GM21529 (cell line): Measurements from ENCODE around the gene NFX1.
A peak's percentile ranks its signal among the peaks of the same experiment; 100 is the strongest.

Experiments
- ATAC-seq: cut with Tn5 transposase; IDR thresholded peaks from one replicate; pipeline ENCODE4 v1.9.1; 2021; ENCODE audit not compliant: unreplicated experiment

Gene NFX1

GRCh38 chr9:33290247-33291030 lies at the start of gene NFX1:
Gene NFX1, plus strand, starts transcription at chr9:33290516. Its CDS starts 57 bp downstream, at chr9:33290573.
- ATAC-seq, result peak; percentile 82

- no peak for ATAC-seq
Measured at GRCh38 chr9:33241298-33241697, 49.0 kb upstream of the NFX1 start.

GRCh38 chr9:33242609-33243134 lies 47.6 kb upstream of the NFX1 start:
- ATAC-seq, result no peak

- ATAC-seq, result no peak
Measured at GRCh38 chr9:33244137-33244784, 46.1 kb upstream of the NFX1 start.

DNA sequence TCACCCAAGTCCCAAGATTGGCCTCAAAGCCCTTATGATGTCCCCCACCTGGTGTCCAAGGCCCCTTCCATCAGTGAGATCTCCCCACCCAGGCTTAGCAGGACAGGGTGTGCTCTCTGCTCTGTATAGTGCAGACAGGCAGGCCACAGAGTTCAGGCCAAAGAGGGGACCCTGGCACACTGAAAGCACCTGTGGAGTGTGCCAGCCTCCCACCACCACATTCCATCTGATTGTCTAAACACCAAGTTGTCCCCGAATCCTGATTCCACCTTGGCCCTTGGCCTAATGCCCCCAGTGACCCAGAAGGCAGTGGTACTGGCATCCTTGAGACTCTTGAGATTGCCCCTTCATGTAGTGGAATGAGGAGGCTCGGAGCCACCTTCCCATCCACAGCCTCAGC lies 45.0 kb upstream of the NFX1 start:
- no peak for ATAC-seq

- no peak for ATAC-seq
Measured at GRCh38 chr9:33246269-33246860, 44.0 kb upstream of the NFX1 start.

DNA sequence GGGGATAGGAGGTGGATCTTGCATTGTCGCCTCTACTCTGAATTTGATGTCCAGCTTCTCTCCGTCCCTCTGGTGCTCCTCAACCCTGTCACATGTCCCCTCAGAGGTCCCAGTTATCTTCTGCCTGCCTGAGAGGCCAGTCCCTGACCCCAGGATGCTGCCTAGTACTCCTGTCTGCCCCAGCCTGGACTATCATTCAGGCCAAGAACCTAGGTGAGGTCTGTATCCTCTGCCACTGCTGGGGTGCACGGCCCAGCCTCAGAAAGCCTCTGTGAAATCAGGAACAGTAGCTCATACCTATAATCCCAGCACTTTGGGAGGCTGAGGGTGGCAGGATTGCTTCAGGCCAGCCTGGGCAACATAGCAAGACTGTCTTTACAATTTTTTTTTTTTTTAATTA lies 41.7 kb upstream of the NFX1 start:
- ATAC-seq, result peak; percentile 6

GRCh38 chr9:33249087-33249658 lies 41.1 kb upstream of the NFX1 start:
- peak; percentile 57 for ATAC-seq

GRCh38 chr9:33249983-33250382 lies 40.3 kb upstream of the NFX1 start:
- ATAC-seq, result no peak

DNA sequence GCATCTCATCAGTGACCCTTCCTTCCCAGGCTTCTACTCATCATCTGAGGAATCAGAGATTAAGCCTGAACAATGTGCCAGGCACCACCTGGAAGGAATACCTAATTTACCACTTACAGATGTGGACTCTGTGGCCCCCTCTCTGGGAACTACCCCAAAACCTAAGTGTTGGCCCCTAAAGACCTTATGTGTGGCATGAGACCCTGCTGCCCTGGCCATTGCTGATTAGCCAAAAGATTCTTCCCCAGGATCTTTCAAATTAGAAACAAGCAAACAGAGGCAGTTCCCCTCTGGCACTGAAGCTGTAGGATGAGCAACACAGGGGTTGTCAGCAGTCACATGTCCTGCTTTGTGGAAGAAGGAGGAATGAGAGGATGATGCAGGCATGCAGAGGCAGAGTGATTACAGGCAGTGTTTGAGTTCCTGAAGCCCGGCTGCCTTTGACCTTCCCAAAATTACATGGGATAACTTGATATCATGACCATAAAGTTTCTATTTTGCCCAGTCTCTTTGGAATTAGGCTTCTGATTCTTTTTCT lies 39.8 kb upstream of the NFX1 start:
- no peak for ATAC-seq

- ATAC-seq, result no peak
Measured at GRCh38 chr9:33254211-33254610, 36.1 kb upstream of the NFX1 start.

GRCh38 chr9:33255014-33255413 lies 35.3 kb upstream of the NFX1 start:
- ATAC-seq, result no peak

DNA sequence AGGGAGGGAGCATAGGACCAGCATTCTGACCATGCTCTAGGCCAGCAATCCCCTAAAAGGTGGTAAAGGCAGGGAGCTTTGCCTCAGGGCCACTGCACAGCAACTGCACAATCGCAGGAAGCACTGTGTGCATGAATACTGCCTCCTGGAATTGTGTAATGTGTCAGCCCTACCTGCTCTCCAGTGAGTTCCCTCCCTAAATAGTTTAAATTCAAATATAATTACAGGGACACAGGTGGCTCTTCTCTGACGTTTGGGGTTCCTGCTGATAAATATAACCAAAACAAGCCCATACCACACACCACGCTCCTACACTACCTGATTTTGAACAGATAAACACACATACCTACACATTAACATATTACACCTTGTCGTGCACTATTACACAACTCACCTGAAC lies 34.8 kb upstream of the NFX1 start:
- no peak for ATAC-seq

GRCh38 chr9:33256236-33256635 lies 34.1 kb upstream of the NFX1 start:
- no peak for ATAC-seq

DNA sequence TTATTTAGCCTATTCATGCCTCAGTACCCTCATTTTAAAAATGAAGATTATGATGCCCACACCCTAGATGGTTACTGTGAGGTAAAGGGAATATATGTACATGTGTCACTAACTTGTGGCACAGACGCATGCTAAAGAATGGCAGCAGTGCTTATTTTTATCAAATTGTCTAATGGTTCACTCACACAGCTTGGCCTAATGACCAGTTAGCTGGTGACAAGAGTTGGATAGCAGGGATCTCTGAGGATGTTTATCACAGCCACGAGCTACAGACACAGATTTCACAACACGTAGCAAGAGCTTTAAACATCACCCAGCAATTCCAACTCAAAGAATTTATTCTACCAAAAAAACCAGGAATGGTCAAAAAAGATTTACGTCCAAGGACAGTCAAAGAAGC lies 33.0 kb upstream of the NFX1 start:
- ATAC-seq, result no peak

- no peak for ATAC-seq
Measured at GRCh38 chr9:33260372-33260771, 29.9 kb upstream of the NFX1 start.

- no peak for ATAC-seq
Measured at GRCh38 chr9:33263131-33264002, 26.9 kb upstream of the NFX1 start.

- ATAC-seq, result peak; percentile 36
Measured at GRCh38 chr9:33264003-33264472, 26.3 kb upstream of the NFX1 start.

DNA sequence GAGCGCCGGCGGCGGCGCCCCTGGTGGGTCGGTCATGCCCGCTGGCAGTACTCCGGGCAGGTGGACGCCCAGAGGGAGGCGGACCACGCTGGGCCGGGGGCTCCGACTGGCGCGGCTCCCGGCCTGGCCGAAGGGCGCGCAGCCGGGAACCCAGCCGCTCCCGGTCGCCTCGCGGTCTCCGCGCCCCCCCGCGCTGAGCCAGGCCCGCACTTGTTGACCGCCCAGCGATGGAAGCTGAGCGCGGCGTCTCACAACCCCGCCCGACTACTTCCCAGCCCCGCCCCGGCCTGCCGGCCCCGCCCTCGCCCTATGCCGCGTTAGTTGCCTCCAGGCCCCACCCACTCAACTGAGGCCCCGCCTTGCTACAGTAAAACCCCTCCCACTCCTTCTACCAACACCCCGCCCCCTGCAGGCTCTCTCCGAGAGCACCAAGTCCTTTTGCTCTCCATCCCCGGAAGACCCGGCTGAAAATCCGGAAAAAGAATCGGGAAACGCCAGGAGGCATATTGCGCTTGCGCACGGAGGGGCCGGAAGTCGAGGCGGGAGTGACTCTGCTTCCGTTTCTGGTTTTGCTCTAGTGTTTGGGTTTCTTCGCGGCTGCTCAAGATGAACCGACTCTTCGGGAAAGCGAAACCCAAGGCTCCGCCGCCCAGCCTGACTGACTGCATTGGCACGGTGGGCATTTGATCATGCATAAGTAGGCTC lies 25.7 kb upstream of the NFX1 start, which contains the start of the genes BAG1 and CHMP5:
TSS of gene BAG1 (minus strand) at position 236 of the 705 bp plus-strand sequence.
TSS of gene CHMP5 (plus strand) at position 577 of the 705 bp plus-strand sequence. CDS start at position 607, 30 bp downstream.
- ATAC-seq, result peak; percentile 87
